HUES64 (cell line): ENCODE measurements around the gene SPON2.

Source experiments
- H3K27ac ChIP-seq: 2 replicates; pipeline ENCODE4 v1.7.0; 2013; ENCODE audit warnings: low read depth, low read length, inconsistent platforms
- H3K27me3 ChIP-seq: 2 replicates; pipeline ENCODE4 v1.6.1; 2013; ENCODE audit warnings: mild to moderate bottlenecking, low read length; ENCODE audit not compliant: insufficient read depth
- H3K36me3 ChIP-seq: 2 replicates; pipeline ENCODE4 v1.6.1; 2013; ENCODE audit warnings: mild to moderate bottlenecking, low read length; ENCODE audit not compliant: insufficient read depth
- H3K4me1 ChIP-seq: 2 replicates; pipeline ENCODE4 v1.6.1; 2013; ENCODE audit warnings: mild to moderate bottlenecking, low read length, moderate library complexity; ENCODE audit not compliant: insufficient read depth
- H3K4me3 ChIP-seq: 2 replicates; pipeline ENCODE4 v1.5.1; 2013; ENCODE audit warnings: mild to moderate bottlenecking, low read length, moderate library complexity
- H3K9ac ChIP-seq: 2 replicates; pipeline ENCODE4 v1.6.1; 2013; ENCODE audit warnings: mild to moderate bottlenecking, low read depth, low read length
- H3K9me3 ChIP-seq: 2 replicates; pipeline ENCODE4 v1.6.1; 2013; ENCODE audit warnings: low read depth, low read length; ENCODE audit not compliant: insufficient read depth
- WGBS: fragments of 150-250, 120-280 bp; methylation state at CpG from one replicate; pipeline ENCODE4 v1.1.7; 2013; ENCODE audit warnings: missing lambda C conversion rate; 5-methylcytosine and 5-hydroxymethylcytosine counted together

Gene SPON2

DNA sequence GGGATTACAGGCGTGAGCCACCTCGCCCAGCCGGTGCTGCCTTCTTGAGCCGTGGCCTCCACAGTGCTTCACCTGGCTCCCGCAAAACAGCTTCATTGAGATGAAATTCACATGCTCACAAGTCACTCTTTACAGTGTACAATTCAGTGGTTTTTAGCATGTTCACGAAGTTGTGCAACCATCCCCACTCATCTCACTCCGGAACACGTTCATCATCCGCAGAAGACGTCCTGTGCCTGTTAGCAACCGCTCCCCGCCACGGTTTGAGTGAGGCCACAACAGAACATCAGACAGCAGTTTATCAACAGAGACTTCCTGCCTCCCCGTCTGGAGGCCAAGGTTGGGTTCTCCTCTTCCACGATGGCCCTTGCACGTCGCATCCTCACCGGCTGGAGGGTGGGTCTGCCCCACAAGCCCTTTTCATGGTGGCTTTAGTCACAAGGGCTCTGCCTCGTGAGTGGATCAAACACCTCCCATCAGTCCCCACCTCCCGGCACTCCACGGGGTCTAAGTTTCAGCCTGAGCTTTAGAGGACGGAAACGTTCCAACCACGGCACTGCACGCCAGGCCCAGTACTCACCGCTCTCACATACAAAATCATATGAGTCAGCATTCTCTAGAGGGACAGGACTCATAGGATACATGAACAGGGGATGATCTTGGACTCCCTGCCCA, 29.6 kb upstream of the SPON2 start:
- no peak overlapping the region for H3K9ac ChIP-seq
- H3K36me3 ChIP-seq, result no peaks in the 10 kb centered on the region
- 94% methylated on average over 26 of the region's 26 CpGs for WGBS
- H3K4me1 ChIP-seq, result no peaks in the 10 kb centered on the region
- H3K27ac ChIP-seq, result no peak overlapping the region
- H3K4me3 ChIP-seq, result no peak overlapping the region
- no peaks in the 10 kb centered on the region for H3K9me3 ChIP-seq
- H3K27me3 ChIP-seq, result no peaks in the 10 kb centered on the region

DNA sequence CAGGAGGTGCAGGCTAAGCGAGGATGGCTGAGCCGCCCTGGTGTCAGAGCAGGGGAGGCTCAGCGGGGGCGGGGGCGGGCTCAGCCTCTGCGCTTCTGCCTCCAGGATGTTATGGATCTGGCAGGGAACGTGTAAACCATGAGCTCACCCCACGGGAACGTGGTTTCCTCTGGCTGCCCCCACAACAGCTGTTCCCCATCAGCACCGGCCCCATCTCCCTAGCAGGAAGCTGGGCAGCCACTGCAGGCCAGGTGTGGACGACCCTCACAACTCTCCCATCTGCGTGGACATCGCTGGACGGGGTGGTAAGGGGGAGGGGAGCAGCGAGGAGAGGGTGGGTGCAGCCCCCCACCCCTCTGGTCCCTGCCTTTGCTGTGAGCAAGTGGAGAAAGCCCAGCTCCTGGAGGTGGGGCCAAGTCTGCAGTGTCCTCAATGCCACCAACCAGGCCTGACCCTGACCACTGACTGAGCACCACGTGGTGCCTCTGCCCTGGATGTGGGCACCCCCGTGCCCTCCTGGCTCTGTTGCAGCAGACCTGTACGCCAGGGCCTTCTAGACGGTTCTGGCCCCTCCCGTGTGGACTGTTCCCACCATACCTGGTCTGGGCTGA, 28.1 kb upstream of the SPON2 start:
- H3K36me3 ChIP-seq, result no peaks in the 10 kb centered on the region
- no peak overlapping the region for H3K9ac ChIP-seq
- no peaks in the 10 kb centered on the region for H3K27me3 ChIP-seq
- no peaks in the 10 kb centered on the region for H3K9me3 ChIP-seq
- 86% methylated on average over 20 of the region's 20 CpGs for WGBS
- no peak overlapping the region for H3K27ac ChIP-seq
- H3K4me3 ChIP-seq, result no peak overlapping the region
- no peaks in the 10 kb centered on the region for H3K4me1 ChIP-seq

DNA sequence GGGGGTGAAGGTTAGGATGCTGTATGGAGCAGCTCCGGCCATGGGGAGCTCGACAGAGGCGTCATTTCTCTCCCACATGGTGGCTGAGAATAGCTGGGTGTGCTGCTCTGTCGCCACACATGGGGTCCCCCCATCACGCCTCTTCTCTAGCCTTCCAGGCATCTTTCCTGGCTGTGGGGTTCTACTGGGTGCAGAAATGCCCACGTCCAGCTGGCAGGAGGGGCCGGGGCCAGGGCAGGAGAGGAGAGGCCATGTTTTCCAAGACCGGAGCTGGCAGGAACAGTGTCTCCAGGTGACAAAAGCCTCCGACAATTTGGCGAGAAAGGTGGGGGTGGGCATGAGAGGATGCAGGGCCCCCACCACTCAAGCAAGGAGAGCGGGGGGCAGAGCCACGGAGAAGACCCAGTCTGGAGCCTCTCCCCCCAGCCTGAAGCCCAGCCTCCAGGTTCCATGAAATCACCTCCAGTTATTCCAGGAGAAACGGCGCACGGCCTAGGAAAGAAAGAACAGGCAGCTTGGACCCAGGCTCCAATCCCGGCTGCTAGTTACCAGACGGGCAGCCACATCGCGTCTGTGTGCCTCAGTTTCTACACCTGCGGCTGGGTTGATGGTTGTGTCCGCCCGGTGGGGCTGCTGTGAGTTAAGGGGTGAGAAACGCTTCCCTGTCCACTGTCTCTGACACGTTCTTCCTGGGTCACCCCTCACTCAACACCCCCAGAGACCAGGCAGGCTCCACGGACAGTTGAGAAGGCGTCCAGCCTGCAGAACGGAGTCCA, 27.4 kb upstream of the SPON2 start:
- Histone ChIP-seq H3K27me3 (no peaks in the 10 kb centered on the region), H3K36me3 (no peaks in the 10 kb centered on the region), H3K27ac (no peak overlapping the region), H3K9ac (no peak overlapping the region), H3K9me3 (no peaks in the 10 kb centered on the region), H3K4me1 (no peaks in the 10 kb centered on the region), H3K4me3 (no peak overlapping the region)
- 91% methylated on average over 26 of the region's 27 CpGs for WGBS

DNA sequence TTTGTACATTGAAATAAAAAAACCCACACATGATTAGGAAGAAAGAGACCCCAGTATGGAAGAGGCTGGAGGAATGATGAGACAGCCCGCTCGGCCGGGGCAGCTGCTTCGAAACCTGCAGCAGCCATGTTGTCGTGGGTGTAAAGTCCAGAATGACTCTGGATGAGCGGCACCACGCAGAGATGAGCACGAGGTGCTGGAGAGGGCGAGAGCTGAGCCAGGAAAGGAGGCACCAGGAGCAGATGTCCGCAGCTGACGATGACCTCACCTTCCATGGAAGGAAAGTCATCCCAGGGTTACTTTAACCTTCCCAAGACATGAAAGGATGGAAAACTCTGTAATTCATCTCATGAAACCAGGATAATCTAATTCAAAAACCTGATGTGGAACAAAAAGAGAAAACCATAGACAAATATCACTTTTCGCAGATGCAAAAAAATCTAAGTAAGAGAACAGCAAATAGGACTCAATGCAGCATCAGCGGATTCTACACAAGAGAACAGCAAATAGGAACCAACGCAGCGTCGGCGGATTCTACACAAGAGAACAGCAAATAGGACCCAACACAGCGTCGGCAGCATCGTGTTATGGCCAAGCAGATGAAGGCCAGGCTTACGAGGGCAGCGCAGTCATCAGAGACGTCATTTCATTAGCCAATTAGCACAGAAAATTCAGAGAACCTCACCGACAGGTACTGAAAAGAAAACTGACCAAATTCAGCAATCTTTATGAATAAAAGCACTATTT, 25.9 kb upstream of the SPON2 start:
- Histone ChIP-seq H3K27ac (no peak overlapping the region), H3K9me3 (no peaks in the 10 kb centered on the region), H3K36me3 (no peaks in the 10 kb centered on the region), H3K4me3 (no peak overlapping the region), H3K9ac (no peak overlapping the region), H3K27me3 (no peaks in the 10 kb centered on the region), H3K4me1 (no peaks in the 10 kb centered on the region)
- 89% methylated on average over 24 of the region's 24 CpGs for WGBS

DNA sequence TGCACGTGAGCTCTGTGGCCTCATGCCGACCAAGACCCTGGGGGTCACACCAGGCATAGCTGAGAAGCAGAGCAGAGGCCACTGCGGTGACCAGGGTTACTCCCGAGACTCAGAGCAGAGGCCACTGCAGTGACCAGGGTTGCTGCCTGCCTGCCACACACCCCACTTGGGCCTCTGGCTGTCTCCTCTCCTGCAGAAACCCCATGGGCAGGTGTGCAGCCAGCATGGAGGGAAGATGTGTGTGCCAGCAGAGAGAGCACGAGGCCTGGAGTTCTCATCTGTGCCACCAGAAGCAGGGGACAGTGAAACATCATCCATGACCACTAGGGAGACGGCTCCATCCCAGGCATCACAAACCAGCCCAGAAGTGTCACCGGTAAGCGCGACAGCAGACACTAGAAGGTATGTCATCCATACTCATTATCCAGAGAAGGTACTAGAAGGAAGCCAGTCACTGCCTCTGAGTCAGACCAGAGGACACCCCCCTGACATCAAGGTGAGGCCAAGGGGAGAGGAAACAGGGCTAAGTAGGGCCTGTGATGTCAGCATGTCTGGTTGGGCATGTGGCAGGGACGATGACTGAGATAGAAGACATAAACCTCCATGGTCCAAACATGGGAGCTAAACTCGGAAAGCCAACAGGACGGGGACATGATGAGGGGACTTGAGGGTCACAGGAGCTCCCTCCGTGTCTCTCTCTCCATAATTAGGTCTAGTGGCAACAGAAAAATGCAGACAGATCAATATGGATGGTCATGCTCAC, 24.2 kb upstream of the SPON2 start:
- Histone ChIP-seq H3K4me3 (no peak overlapping the region), H3K36me3 (no peaks in the 10 kb centered on the region), H3K9me3 (no peaks in the 10 kb centered on the region), H3K9ac (no peak overlapping the region), H3K27me3 (no peaks in the 10 kb centered on the region), H3K4me1 (no peaks in the 10 kb centered on the region), H3K27ac (no peak overlapping the region)
- 90% methylated on average over 13 of the region's 13 CpGs for WGBS

DNA sequence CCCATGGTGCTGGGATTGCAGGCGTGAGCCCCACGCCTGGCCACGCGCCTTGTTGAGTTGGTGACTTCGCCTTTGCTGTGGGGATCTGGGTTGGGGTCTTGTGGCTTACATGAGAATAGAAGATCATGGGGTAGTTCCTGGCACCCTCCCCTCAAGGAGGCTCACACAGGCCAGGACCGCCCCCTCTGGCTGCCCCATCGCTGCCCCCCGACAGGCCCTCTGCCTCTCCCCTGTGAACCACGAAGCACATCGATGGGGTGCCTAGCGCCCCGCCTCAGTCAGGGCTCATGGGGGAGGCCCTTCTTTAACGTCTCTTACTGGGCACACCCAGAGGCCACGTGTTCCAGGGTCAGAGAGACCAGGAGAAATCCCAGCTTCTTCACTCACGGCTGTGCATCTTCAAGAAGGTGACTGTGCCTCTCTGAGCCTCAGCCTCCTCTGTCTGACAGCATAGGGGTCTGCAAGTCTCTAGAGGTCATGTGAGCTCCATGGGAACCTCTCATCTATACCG, 23.6 kb upstream of the SPON2 start:
- Histone ChIP-seq H3K9me3 (no peaks in the 10 kb centered on the region), H3K4me3 (no peak overlapping the region), H3K36me3 (no peaks in the 10 kb centered on the region), H3K27ac (no peak overlapping the region), H3K4me1 (no peaks in the 10 kb centered on the region), H3K9ac (no peak overlapping the region), H3K27me3 (no peaks in the 10 kb centered on the region)
- WGBS, result 92% methylated on average over 16 of the region's 16 CpGs

DNA sequence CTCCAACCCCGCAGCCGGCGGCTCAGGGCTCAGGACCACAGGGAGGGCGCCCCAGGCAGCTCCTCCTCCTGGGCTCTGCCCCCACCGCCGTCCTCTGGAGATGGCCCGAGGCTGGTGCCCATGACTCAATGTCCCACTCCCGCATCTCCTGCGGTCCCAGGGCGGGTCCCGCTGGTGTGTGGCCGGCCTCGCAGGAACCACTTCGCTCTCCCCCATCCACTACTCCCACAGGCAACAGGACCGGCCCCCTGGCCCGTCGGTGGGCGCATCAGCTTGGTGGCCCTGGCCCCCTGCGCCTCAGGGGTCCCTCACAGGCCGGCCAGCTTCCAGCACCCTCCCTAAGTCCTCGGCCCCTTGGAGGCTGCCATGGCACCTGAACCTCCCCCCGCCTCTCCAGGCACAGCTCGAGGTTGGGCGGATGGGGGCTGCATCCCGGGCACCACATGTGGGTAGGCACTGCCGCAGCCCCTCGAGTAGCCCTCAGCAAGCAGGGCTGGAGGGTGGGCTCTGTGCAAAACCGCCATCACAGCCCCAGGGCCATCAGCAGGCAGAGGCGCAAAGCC, 22.8 kb upstream of the SPON2 start:
- Histone ChIP-seq H3K27ac (no peak overlapping the region), H3K36me3 (no peaks in the 10 kb centered on the region), H3K4me1 (no peaks in the 10 kb centered on the region), H3K4me3 (no peak overlapping the region), H3K27me3 (no peaks in the 10 kb centered on the region), H3K9ac (no peak overlapping the region), H3K9me3 (no peaks in the 10 kb centered on the region)
- 92% methylated on average over 29 of the region's 29 CpGs for WGBS

DNA sequence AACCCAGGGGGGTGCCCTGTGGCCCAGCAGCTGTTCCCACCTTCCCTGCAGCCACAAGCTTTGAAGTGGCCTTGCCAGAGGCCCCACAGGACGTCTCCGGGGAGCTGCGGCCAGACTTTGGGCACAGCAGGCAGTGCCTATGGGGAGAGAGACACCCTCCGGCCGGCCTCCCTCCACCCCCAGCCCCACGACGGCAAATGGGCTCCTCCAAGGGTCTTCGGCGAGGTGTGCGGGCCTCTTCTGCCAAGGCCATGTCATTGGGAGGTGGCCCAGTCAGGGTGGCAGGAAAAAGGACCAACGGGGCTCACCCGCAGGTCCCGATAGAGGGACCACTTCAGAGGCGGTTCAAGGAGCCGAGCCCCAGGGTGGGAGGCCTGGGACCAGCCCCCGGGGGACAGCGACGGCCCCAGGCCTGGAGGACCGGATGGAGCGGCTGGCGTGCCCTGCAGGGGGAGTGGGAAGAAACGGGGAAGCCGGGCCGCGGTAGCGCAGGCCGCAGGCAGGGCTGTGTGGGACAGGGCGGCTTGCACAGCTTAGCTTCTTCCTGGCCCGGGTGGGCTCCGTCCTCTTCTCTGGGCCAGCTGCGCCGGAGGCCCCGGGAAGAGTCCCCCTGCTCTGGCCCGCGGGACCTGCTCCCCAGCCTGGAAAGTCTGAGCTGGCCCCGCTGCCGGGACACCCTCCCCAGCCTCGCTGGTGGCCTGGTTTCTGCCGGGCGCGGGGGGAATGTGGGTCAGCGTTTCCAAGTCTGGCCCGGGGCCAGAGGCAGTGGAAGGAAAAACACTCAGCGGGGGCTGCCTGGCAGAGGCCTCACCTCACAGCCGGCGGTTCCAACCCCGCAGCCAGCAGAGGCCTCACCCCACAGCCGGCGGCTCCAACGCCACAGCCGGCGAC, 21.9 kb upstream of the SPON2 start:
- H3K9me3 ChIP-seq, result no peaks in the 10 kb centered on the region
- no peak overlapping the region for H3K27ac ChIP-seq
- H3K27me3 ChIP-seq, result no peaks in the 10 kb centered on the region
- WGBS, result 91% methylated on average over 52 of the region's 52 CpGs
- H3K36me3 ChIP-seq, result no peaks in the 10 kb centered on the region
- H3K9ac ChIP-seq, result no peak overlapping the region
- H3K4me3 ChIP-seq, result no peak overlapping the region
- H3K4me1 ChIP-seq, result no peaks in the 10 kb centered on the region

DNA sequence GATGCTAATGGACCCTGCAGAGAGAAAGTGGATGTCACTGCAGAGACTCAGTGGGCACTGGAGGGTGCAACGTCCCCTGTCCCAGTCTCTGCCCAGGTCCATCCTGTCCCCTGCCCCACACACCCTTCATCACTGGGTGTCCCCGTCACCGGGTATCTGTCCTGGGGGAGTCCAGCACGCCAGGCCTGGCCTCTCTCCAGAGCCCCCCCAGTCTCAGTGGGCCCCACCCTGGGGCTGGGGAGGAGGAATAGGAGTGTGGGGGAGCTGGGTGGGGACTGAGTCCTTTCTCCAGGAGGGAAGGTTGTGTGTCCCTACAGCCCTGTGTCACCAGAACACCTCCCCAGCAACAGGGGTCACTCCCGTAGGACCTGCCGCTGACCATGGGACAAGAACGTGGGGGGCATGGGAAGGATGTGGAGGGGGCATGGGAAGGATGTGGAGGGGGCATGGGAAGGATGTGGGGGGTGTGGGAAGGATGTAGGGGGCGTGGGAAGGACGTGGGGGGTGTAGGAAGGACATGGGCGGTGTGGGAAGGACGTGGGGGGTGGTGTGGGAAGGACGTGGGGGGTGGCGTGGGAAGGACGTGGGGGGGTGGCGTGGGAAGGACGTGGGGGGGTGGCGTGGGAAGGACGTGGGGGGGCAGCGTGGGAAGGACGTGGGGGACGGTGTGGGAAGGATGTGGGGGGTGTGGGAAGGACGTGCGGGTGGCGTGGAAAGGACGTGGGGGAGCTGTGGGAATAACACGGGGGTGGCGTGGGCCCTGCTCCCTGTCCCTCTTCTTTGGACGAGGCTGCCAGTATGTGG, 21.0 kb upstream of the SPON2 start:
- H3K27ac ChIP-seq, result no peak overlapping the region
- H3K4me3 ChIP-seq, result no peak overlapping the region
- H3K9me3 ChIP-seq, result no peaks in the 10 kb centered on the region
- H3K36me3 ChIP-seq, result no peaks in the 10 kb centered on the region
- 93% methylated on average over 20 of the region's 28 CpGs for WGBS
- no peak overlapping the region for H3K9ac ChIP-seq
- H3K4me1 ChIP-seq, result no peaks in the 10 kb centered on the region
- no peaks in the 10 kb centered on the region for H3K27me3 ChIP-seq
